COR-L47 (cell line): Measurements from ENCODE around the gene NR2C2AP.
"Not testable (repeated sequence)": the region's sequence is repeated elsewhere in the genome, so short reads cannot be mapped to it uniquely, and the experiment has no call there.

Experiments
- DNase-seq: peaks from one replicate; lab custom pipeline; 2025; lab: John Stamatoyannopoulos, UW

Gene NR2C2AP, protein sequence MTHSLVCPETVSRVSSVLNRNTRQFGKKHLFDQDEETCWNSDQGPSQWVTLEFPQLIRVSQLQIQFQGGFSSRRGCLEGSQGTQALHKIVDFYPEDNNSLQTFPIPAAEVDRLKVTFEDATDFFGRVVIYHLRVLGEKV

DNA sequence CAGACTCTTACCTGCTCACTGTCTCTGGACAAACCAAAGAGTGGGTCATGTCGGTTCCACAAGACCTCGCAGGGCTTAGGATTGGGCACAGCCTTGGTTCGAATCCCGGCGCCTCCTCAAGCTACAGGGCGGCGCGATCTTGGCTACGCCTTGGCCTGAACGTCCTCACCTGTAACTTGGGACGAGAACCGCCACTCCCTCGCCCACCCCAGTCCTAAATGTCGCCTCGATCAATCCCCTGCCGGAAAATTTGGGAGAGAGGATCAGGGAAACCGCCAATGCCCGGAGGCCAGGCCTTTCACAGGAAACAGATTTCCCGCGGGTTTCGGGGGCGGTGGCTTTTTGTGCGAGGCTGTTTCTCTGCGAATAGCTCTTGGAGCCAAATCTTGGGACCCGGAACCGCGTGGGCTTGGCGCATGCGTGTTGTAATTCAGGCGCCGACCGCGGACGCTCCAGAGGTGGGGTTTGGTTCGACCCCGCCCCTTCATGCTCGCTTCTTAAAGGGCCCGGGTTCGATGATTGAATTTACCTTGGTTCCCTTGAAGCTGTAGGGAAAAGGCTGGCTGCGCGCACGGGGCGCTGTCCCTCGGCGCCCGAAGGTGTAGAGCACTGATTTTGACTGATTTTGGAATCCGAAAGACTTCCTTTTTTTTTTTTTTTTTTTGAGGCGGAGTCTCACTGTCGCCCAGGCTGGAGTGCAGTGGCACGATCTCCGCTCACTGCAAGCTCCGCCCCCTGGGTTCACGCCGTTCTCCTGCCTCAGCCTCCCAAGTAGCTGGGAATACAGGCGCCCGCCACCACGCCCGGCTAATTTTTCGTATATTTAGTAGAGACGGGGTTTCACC, at the start of gene NR2C2AP:
NR2C2AP (minus strand) TSS at position 403 of the 845 bp plus-strand sequence; CDS start at position 49, 354 bp downstream.
- peak; percentile 91 for DNase-seq

DNA sequence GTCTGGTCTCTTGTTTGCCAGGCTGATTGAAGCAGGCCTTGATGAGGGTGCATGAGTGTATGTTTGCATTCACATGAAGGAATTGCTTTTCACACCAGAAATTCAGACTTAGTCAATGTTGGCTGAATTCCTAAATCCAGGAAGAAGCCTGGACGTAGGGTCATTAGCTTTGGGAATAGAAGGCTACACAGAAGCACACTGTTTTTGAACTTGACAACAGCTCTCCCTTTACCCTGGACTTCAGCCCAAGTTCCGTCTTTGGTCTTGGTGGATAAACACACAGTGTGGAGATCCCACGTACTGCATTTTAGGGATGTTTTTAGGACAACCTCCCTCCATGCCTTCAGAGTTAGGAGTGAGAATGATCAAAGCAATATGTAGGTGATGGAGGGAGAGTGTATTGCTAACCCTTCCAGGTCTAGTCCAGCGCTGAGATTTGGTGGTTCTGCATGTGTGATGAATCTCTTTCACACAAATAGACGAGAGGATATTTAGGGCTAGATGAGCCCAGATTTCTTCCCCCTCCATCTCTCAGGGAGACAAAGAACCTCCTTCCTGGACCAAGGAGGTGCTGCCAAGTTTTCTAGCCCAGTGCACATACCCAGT, 47.1 kb upstream of the NR2C2AP start:
- no peak for DNase-seq

DNA sequence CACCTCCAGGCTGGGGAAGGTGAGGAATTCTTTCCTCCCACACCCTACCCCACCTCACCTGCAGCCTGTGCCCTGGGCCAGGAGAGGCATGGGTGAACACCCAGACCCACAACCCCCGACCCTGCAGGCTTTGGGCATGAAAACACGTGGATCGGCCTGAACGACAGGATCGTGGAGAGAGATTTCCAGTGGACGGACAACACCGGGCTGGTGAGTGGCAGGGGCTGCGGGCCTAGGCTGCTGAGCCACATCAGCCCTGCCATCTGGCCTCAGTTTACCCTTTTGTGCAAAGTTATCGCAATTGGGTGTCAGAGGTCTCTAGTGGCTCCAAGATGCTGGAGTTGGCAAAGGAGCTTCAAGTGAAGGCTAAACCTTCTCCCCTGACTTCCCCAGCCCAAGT, 37.3 kb upstream of the NR2C2AP start:
- no peak for DNase-seq

DNA sequence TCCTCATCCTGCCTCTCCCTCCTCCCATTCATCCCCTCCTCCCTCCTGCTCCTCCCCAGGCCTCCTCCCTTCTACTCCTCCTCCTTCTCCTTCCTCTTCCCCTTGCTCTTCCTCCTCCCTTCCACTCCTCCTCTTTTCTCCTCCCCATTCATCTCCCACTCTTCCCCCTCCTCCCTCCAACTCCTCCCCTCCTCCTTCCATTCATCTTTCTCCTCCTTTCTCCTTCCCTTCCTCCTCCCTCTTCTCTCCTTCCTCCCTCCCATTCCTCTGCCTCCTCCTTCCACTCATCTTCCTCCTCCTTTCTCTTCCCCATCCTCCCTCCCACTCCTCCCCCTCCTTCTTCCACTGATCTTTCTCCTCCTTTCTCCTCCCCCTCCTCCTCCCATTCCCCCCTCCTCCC, 36.5 kb upstream of the NR2C2AP start:
- no peak for DNase-seq

DNA sequence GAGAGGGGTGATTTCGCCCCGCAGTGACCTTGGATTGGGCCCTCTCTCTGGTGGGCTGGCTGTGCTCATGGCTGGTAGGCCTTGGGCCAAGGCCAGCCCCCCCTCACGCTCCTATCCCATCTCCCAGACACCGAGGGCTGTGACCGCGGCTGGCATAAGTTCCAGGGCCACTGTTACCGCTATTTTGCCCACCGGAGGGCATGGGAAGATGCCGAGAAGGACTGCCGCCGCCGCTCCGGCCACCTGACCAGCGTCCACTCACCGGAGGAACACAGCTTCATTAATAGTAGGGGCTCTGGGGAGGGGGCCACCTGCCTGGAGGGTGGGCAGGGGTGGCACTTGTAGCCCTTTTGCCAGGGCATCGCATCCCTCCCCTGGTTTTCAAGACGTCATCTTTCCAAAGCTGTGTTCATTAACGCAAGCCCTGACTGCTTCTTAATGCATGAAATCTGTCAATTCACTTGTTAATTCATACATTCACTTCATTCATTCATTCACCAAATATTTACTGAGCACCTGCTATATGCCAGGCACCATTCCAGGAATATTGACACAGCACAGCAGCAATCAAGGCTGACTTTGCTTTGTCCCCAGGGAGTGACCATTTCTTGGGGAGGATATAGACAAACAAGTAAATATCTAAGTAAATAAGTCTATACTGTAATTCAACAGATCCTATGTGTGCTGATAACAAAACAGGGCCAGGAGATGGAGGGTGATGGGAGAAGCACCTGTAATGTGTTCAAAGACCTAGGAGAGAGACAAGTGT, 35.1 kb upstream of the NR2C2AP start:
- no peak for DNase-seq

GRCh38 chr19:19236173-19236572, 33.0 kb upstream of the NR2C2AP start:
- no peak for DNase-seq

DNA sequence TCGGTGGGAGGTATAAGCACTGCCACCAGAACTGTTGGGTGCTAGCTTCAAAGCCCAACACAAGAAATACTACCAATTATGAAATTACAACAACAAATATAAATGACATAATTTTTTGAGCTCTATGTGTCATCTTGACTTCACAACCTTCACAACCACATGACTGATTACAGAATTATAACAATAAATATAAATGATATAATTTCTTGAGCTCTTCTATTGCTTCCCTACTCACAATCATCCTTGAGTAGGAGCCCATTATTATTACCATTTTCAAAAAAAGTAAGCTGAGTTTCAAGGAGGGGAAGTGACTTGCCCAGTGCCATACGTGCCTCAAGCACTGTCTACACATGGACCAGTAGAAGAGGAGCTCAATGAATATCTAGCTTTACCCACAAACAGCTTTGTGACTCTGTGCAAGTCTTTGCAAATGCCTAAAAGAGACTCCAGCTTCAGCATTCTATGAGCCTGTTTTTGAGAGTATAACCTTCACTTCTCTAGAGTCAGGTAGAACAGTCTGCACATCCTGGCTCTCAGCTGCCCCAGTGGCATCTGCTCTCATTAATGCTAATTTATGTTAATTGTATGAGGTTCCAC, 31.1 kb upstream of the NR2C2AP start:
- DNase-seq, result no peak

DNA sequence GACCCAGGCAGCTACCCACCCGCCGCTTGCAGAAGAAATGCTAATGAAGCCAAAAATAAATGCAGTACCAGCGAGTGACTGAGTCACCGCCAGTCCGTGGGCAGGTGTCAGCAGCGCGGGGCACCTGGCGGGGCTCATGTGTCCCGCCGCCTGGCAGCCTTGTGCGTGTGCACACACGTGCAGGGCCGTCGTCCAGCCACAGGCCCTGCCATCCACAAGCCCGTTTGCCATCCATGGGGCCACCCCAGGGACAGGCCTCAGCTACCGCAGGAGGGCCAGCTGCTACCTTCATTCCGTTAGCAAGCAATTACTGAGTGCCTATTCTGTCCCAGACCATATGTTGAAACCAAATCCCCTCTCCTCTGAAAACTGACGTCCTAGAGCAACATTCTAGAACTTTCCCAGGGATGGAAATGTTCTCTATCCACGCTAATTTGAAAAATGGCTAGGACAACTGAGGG, 29.1 kb upstream of the NR2C2AP start:
- no peak for DNase-seq

DNA sequence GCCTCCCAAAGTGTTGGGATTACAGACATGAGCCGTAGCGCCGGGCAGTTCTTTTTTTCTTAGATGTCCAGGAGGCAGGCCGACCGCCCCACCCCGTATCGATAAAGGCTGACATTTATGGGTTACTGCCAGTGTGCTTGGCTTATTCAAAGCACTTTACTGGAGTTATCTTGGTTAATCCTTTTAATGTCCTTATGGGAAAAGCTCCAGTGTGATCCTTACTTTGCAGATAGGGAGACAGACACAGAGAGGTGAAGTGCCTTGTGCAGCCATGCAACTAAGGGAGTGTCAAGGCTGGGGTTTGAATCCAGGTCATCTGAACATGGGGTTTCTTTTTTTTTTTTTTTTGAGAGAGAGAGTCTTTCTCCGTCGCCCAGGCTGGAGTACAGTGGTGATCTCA, 27.8 kb upstream of the NR2C2AP start:
- no peak for DNase-seq

DNA sequence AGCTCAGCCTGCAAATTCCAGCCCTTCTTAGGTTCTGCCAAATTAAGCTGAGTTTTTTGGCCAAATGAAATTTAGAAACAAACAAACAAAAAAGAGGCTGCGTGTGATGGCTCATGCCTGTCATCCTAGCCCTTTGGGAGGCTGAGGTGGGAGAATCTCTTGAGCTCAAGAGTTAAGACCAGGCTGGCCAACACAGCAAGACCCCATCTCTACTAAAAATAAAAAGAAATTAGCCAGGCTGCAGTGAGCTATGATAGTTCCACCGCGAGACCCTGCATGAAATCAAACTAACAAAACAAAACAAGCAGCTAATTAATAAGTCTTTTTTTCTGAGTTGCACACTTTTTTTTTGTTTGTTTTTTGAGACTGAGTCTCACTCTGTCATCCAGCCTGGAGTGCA, 26.5 kb upstream of the NR2C2AP start:
- no peak for DNase-seq

DNA sequence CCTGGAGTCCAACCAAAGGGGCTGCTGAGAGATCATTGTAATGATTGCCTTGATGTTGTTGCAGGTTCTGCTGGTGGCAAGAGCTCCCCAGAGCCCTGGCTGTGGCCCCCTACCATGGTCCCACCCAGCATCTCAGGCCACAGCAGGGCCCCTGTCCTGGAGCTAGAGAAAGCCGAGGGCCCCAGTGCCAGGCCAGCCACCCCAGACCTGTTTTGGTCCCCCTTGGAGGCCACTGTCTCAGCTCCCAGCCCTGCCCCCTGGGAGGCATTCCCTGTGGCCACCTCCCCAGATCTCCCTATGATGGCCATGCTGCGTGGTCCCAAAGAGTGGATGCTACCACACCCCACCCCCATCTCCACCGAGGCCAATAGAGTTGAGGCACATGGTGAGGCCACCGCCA, 24.0 kb upstream of the NR2C2AP start:
- DNase-seq, result no peak

GRCh38 chr19:19226663-19227062, 23.4 kb upstream of the NR2C2AP start:
- no peak for DNase-seq

- no peak for DNase-seq
Observed at GRCh38 chr19:19226204-19226603, 23.0 kb upstream of the NR2C2AP start.

DNA sequence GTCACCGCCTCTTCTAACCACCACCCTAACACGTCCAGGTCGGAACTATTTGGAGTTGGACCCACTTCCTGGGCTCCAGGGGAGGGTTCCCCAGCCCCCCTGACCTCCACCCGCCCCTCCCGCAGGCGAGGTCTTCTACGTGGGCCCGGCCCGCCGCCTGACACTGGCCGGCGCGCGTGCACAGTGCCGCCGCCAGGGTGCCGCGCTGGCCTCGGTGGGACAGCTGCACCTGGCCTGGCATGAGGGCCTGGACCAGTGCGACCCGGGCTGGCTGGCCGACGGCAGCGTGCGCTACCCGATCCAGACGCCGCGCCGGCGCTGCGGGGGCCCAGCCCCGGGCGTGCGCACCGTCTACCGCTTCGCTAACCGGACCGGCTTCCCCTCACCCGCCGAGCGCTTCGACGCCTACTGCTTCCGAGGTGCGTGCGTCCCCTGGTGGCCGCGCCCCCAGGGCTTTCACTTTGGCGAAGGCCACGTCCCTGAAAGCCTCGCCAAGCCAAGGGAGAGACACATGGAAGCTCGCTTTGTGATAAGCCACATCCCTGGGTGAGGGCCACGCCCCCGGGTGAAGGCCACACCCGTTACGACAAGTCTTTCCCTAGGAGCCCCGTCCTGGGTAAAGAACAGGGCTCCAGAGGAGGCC, 21.8 kb upstream of the NR2C2AP start:
- peak; percentile 82 for DNase-seq

DNA sequence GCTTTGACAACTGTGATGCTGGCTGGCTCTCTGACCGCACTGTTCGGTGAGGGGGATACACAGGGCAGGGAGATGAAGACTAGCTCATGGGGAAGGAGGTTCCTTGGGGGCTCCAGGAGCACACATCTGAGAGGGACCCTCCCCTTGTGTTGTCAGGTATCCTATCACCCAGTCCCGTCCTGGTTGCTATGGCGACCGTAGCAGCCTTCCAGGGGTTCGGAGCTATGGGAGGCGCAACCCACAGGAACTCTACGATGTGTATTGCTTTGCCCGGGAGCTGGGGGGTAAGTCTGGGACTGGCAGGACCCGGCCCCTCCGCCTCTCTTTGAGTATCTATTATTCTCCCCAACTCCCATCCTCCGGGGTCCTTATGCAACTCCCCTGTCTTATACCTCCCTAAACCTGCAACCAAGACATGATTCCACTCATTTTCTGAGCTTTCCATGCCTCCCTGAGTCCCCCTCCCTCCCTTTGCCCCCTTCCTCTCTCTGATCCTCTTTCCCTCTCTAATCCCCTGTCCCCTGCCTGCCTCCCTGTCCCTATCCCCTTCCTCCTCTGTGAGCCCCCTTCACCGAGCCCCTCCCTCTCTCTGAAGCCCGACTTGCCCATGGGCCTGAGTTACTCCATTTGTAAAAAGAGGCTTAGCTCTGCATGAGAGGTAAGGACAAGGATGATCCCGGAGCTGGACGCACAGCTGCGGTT, 21.1 kb upstream of the NR2C2AP start:
- DNase-seq, result no peak

DNA sequence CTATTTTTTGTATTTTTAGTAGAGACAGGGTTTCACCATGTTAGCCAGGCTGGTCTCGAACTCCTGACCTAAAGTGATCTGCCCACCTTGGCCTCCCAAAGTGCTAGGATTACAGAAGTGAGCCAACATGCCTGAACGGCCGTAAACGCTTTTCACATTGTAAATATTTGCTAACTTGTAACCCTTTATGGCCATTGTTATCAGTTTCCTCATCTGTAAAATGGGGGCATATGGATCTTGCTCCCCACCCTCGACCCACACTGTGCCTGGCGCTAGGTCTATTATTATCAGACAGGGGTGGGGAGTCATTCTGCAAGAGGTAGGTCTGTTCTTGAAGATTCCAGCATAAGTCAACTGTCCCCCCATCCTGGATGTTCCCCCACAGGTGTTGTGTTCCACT, 20.4 kb upstream of the NR2C2AP start:
- no peak for DNase-seq

GRCh38 chr19:19223060-19223459, 19.8 kb upstream of the NR2C2AP start:
- no peak for DNase-seq

GRCh38 chr19:19221000-19221399, 17.8 kb upstream of the NR2C2AP start:
- DNase-seq, result not testable (repeated sequence)

- DNase-seq, result no peak
Observed at GRCh38 chr19:19218911-19219310, 15.7 kb upstream of the NR2C2AP start.

GRCh38 chr19:19217099-19217498, 13.9 kb upstream of the NR2C2AP start:
- no peak for DNase-seq

DNA sequence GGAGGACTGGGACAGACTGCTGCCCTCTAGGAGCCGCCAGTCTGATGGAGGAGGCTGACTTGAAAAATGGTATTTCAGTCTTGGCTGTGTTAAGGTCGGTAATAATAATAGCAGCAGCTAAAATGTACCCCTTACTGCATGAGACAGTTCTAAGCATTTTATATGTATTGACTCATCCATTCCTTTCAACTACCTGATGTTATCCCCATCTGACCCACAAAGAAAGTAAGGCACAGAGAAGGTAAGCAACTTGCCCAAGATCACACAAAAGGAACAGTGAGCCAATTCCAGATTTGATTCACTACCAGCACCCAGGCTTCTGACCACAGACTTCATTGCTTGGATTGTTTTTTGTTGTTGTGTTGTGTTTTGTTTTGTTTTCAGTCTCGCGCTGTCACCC, 12.6 kb upstream of the NR2C2AP start:
- DNase-seq, result no peak
